H1 (cell line): ENCODE measurements around the gene MANBA. TPM values are rescaled to one million over a fixed set of nuclear protein-coding genes. Genes with fewer than 3 reads are reported as not detected.

Experiments used
- CTCF ChIA-PET: fragments of 300-600 bp; sonication (Branson Sonifier 250); formaldehyde crosslinking; loops from one replicate; lab custom pipeline; 2021; ENCODE audit not compliant: partially characterized antibody; lab: Charles Lee
- POLR2A ChIA-PET: fragments of 300-600 bp; sonication (Branson Sonifier 250); formaldehyde crosslinking; loops from one replicate; lab custom pipeline; 2021; ENCODE audit warnings: inconsistent platforms; ENCODE audit not compliant: partially characterized antibody; lab: Charles Lee
- DNase-seq, 2 experiments: peaks; one replicate each; pipeline versions ENCODE4 v3.0.0 to v3.0.0-alpha.2; 2010 to 2022; ENCODE audit warnings: low spot score in 2 of 2, low read depth in 1 of 2, mixed read lengths in 1 of 2
- FAIRE-seq: peaks from 2 replicates; lab custom pipeline; 2011; peaks lifted over from hg19 to GRCh38; lab: Jason Lieb, UNC
- H2AFZ ChIP-seq: 2 replicates; pipeline ENCODE4 v1.8.1; 2012; ENCODE audit warnings: low read length, inconsistent platforms
- H2AK5ac ChIP-seq: 2 replicates; pipeline ENCODE4 v1.6.1; 2013; ENCODE audit warnings: low read depth, low read length
- H2BK120ac ChIP-seq: replicated peaks from 2 replicates; pipeline ENCODE3; 2013; ENCODE audit warnings: low read depth, low read length, inconsistent platforms
- H2BK12ac ChIP-seq: 2 replicates; pipeline ENCODE4 v1.6.1; 2013; ENCODE audit warnings: low read depth, low read length
- H2BK15ac ChIP-seq: 2 replicates; pipeline ENCODE4 v1.6.1; 2013; ENCODE audit warnings: low read length
- H2BK20ac ChIP-seq: 2 replicates; pipeline ENCODE4 v1.6.1; 2013; ENCODE audit warnings: low read length
- H2BK5ac ChIP-seq: 2 replicates; pipeline ENCODE4 v1.6.1; 2013; ENCODE audit warnings: low read depth, low read length
- H3K14ac ChIP-seq: 2 replicates; pipeline ENCODE4 v1.6.1; 2013; ENCODE audit warnings: inconsistent platforms; ENCODE audit not compliant: insufficient read length
- H3K18ac ChIP-seq: 2 replicates; pipeline ENCODE4 v1.6.1; 2013; ENCODE audit warnings: low read length; ENCODE audit errors: extremely low read depth
- H3K23ac ChIP-seq: 2 replicates; pipeline ENCODE4 v1.6.1; 2013; ENCODE audit warnings: inconsistent platforms; ENCODE audit not compliant: insufficient read length
- H3K23me2 ChIP-seq: 2 replicates; pipeline ENCODE4 v1.6.1; 2013; ENCODE audit warnings: low read depth, low read length
- H3K27ac ChIP-seq: 2 replicates; pipeline ENCODE4 v1.6.1; 2011; ENCODE audit warnings: low read depth, low read length, inconsistent platforms
- H3K27me3 ChIP-seq, 4 experiments: replicated peaks in 1 of 4; 1 replicate in 1 of 4; 2 replicates in 3 of 4; pipeline versions ENCODE4 v1.6.1 to v1.8.1; 2011 to 2013; ENCODE audit warnings: low read length in 3 of 4, mild to moderate bottlenecking in 3 of 4, inconsistent platforms in 2 of 4, mixed read lengths in 2 of 4, moderate library complexity in 1 of 4; ENCODE audit not compliant: control insufficient read depth in 3 of 4, insufficient read depth in 3 of 4; ENCODE audit errors: extremely low read depth in 1 of 4
- H3K36me3 ChIP-seq, 4 experiments: 2 replicates each; pipeline versions ENCODE4 v1.6.1 to v1.8.1; 2011 to 2013; ENCODE audit warnings: mild to moderate bottlenecking in 4 of 4, low read length in 3 of 4, moderate library complexity in 2 of 4, control low read depth in 1 of 4, inconsistent platforms in 1 of 4; ENCODE audit not compliant: insufficient read depth in 4 of 4, control insufficient read depth in 2 of 4
- H3K4ac ChIP-seq: replicated peaks from 2 replicates; pipeline ENCODE3; 2013; ENCODE audit warnings: low read length, low read depth, mixed read lengths, inconsistent platforms; ENCODE audit not compliant: insufficient read length
- H3K4me1 ChIP-seq, 4 experiments: replicated peaks in 1 of 4; 1 replicate in 1 of 4; 2 replicates in 3 of 4; pipeline versions ENCODE4 v1.6.1 to v1.8.1; 2011 to 2013; ENCODE audit warnings: low read length in 3 of 4, inconsistent platforms in 2 of 4, mixed read lengths in 1 of 4; ENCODE audit not compliant: insufficient read depth in 4 of 4, control insufficient read depth in 3 of 4
- H3K4me2 ChIP-seq, 2 experiments: 2 replicates each; pipeline versions ENCODE4 v1.6.1 to v1.8.1; 2011 to 2013; ENCODE audit warnings: low read depth in 2 of 2, low read length in 2 of 2, control low read depth in 1 of 2, inconsistent platforms in 1 of 2, mild to moderate bottlenecking in 1 of 2; ENCODE audit not compliant: insufficient read depth in 1 of 2
- H3K4me3 ChIP-seq, 4 experiments: fragments of 200-600, 300-600 bp in 1 of 4; sonication (generic), shearing (Covaris generic), sonication (Bioruptor Twin) in 1 of 4; 2 replicates each; pipeline versions ENCODE4 v1.5.1 to v1.8.1; 2011 to 2016; ENCODE audit warnings: low read length in 4 of 4, low read depth in 3 of 4, control low read depth in 2 of 4, inconsistent platforms in 2 of 4, mild to moderate bottlenecking in 2 of 4, mixed read lengths in 1 of 4, moderate library complexity in 1 of 4; ENCODE audit not compliant: insufficient read depth in 2 of 4; ENCODE audit errors: extremely low read depth in 1 of 4
- H3K56ac ChIP-seq: replicated peaks from 2 replicates; pipeline ENCODE3; 2013; ENCODE audit warnings: low read depth, mild to moderate bottlenecking, mixed read lengths, low read length, inconsistent platforms; ENCODE audit not compliant: insufficient read length
- H3K79me1 ChIP-seq: 2 replicates; pipeline ENCODE4 v1.6.1; 2013; ENCODE audit warnings: low read depth, low read length, control low read depth
- H3K79me2 ChIP-seq, 2 experiments: 2 replicates each; pipeline versions ENCODE4 v1.6.1 to v1.8.1; 2012 to 2013; ENCODE audit warnings: low read length in 2 of 2, mild to moderate bottlenecking in 2 of 2, inconsistent platforms in 1 of 2; ENCODE audit not compliant: insufficient read depth in 2 of 2, control insufficient read depth in 1 of 2
- H3K9ac ChIP-seq, 4 experiments: replicated peaks in 1 of 4; 1 replicate in 1 of 4; 2 replicates in 3 of 4; pipeline versions ENCODE4 v1.6.1 to v1.8.1; 2011 to 2013; ENCODE audit warnings: low read depth in 3 of 4, low read length in 3 of 4, control low read depth in 2 of 4, mild to moderate bottlenecking in 2 of 4, moderate library complexity in 2 of 4, inconsistent platforms in 1 of 4; ENCODE audit errors: extremely low read depth in 1 of 4
- H3K9me3 ChIP-seq, 2 experiments: 2 replicates each; pipeline versions ENCODE4 v1.6.1 to v1.8.1; 2012 to 2013; ENCODE audit warnings: mild to moderate bottlenecking in 2 of 2, moderate library complexity in 2 of 2, control low read depth in 1 of 2, inconsistent platforms in 1 of 2, low read depth in 1 of 2, low read length in 1 of 2, mixed read lengths in 1 of 2; ENCODE audit not compliant: insufficient read depth in 2 of 2
- H4K20me1 ChIP-seq, 2 experiments: replicated peaks in 1 of 2; 2 replicates each; pipeline versions ENCODE3 to v1.8.1; 2011 to 2013; ENCODE audit warnings: inconsistent platforms in 2 of 2, low read length in 2 of 2, mild to moderate bottlenecking in 1 of 2; ENCODE audit not compliant: insufficient read depth in 2 of 2, control insufficient read depth in 1 of 2
- H4K5ac ChIP-seq: 2 replicates; pipeline ENCODE4 v1.6.1; 2013; ENCODE audit warnings: low read length, low read depth, mixed read lengths, inconsistent platforms; ENCODE audit not compliant: insufficient read length
- H4K8ac ChIP-seq: 2 replicates; pipeline ENCODE4 v1.8.0; 2013; ENCODE audit warnings: mild to moderate bottlenecking, moderate library complexity, low read length, inconsistent platforms; ENCODE audit not compliant: insufficient read depth; ENCODE audit errors: extremely low read depth
- H4K91ac ChIP-seq: replicated peaks from 2 replicates; pipeline ENCODE3; 2013; ENCODE audit warnings: low read length, mixed read lengths, inconsistent platforms; ENCODE audit not compliant: insufficient read length
- BACH1 ChIP-seq: IDR thresholded peaks from 2 replicates; pipeline ENCODE4 v1.6.1; 2012; ENCODE audit warnings: low read length, improper control_type of control experiment
- BRCA1 ChIP-seq: IDR thresholded peaks from 2 replicates; pipeline ENCODE4 v1.6.1; 2012; ENCODE audit warnings: low read depth, low read length, improper control_type of control experiment
- CREB1 ChIP-seq: IDR thresholded peaks from 2 replicates; pipeline ENCODE4 v1.6.1; 2012; ENCODE audit warnings: inconsistent platforms
- EP300 ChIP-seq, 2 experiments: IDR thresholded peaks; 1 replicate in 1 of 2; 2 replicates in 1 of 2; pipeline ENCODE4 v1.6.1; 2011 to 2012; ENCODE audit warnings: low read depth in 2 of 2, low read length in 2 of 2, mild to moderate bottlenecking in 2 of 2, borderline replicate concordance in 1 of 2, inconsistent platforms in 1 of 2, moderate library complexity in 1 of 2
- JUN ChIP-seq: IDR thresholded peaks from 2 replicates; pipeline ENCODE4 v1.6.1; 2011; ENCODE audit warnings: low read depth, mild to moderate bottlenecking, improper control_type of control experiment, low read length
- KDM1A ChIP-seq: fragments of 200-600, 300-600 bp; sonication (generic); IDR thresholded peaks from 2 replicates; pipeline ENCODE4 v1.7.1; 2016; ENCODE audit warnings: mild to moderate bottlenecking, low read length, borderline replicate concordance
- POLR2A ChIP-seq, 2 experiments: IDR thresholded peaks; 1 replicate in 1 of 2; 2 replicates in 1 of 2; pipeline ENCODE4 v1.6.1; 2011; ENCODE audit warnings: low read depth in 2 of 2, low read length in 2 of 2, mild to moderate bottlenecking in 2 of 2; ENCODE audit errors: control extremely low read depth in 1 of 2
- POU5F1 ChIP-seq: IDR thresholded peaks from 2 replicates; pipeline ENCODE4 v1.6.1; 2011; ENCODE audit warnings: low read depth, mild to moderate bottlenecking, low read length, moderate library complexity
- RXRA ChIP-seq: IDR thresholded peaks from 2 replicates; pipeline ENCODE4 v1.6.1; 2011; ENCODE audit warnings: low read depth, mild to moderate bottlenecking, low read length, moderate library complexity; ENCODE audit not compliant: insufficient read depth
- SRF ChIP-seq: IDR thresholded peaks from 2 replicates; pipeline ENCODE4 v1.6.1; 2011; ENCODE audit warnings: mild to moderate bottlenecking, low read depth, low read length, moderate library complexity
- TBP ChIP-seq: IDR thresholded peaks from 2 replicates; pipeline ENCODE4 v1.6.1; 2011; ENCODE audit warnings: low read depth, low read length, improper control_type of control experiment
- YY1 ChIP-seq: IDR thresholded peaks from 2 replicates; pipeline ENCODE4 v1.6.1; 2011; ENCODE audit warnings: low read depth, mild to moderate bottlenecking, low read length
- WGBS, 2 experiments: shearing (Covaris generic) in 1 of 2; methylation state at CpG; one replicate each; pipeline versions ENCODE4 v1.1.6 to v1.1.7; 2013 to 2015; ENCODE audit warnings: low lambda C conversion rate in 2 of 2, mixed read lengths in 2 of 2, inconsistent platforms in 1 of 2, low coverage in 1 of 2, missing lambda C conversion rate in 1 of 2; ENCODE audit not compliant: insufficient replicate concordance in 2 of 2, insufficient coverage in 1 of 2, insufficient read length in 1 of 2; ENCODE audit errors: extremely low coverage in 1 of 2, missing lambda C conversion rate in 1 of 2; 5-methylcytosine and 5-hydroxymethylcytosine counted together
- polyA plus RNA-seq, 7 experiments: library from polyadenylated mRNA; depleted of rRNA in 3 of 7; stranded (reverse) in 5 of 7; unstranded in 2 of 7; fragments of >200 nt in 5 of 7; fragments of 200-250 nt in 2 of 7; gene quantifications; 1 replicate in 5 of 7; 2 replicates in 1 of 7; 4 replicates in 1 of 7; pipeline versions ENCODE4 v1.2.1 to v1.2.3, GENCODE V29; 2011 to 2013; ENCODE audit warnings: missing spikeins in 2 of 7, mixed read lengths in 2 of 7
- total RNA-seq: library from RNA; stranded (reverse); fragmentation: NEBNext Ultra II Directional; extraction: Animal tissue kit (Norgen Biotek cat#: 25700); gene quantifications from 2 replicates; pipeline ENCODE4 v1.2.1, GENCODE V29; 2021

Gene MANBA
- total and polyA plus RNA-seq, 2 of the 8 experiments (the other 6 are each of a cell fraction or from before 2014, with no cell fraction given): 22.9 to 27.8 TPM

DNA sequence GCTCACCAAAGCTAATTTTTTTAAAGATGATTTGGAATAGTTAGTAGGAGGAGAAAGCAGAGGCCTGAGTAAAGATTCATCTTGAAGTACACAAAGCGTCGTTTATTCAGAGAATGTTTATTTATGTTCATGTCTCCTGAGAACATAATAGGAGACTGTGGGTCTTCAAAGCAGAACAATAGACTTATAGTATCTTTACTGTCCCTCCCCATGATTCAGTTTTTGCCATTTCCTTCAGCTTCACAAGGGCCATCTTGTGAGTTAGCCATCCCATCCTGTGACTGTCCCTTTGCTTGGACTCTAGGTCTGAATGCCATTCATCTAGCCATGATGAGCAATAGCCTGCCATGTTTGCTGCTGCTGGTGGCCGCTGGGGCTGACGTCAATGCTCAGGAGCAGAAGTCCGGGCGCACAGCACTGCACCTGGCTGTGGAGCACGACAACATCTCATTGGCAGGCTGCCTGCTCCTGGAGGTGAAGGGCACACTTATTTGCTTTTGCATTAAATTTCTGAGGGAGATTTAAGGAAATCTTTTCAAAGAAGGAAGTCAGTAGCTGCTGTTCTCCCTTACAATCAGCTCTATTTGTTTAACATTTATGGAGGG lies 153.8 kb downstream of the MANBA start:
- Histone ChIP-seq H3K18ac (no peak overlapping the region), H3K9me3 (no peaks in the 10 kb centered on the region), H3K4me2 (no peak overlapping the region), H4K5ac (no peak overlapping the region), H3K27ac (no peak overlapping the region), H2BK5ac (no peak overlapping the region), H3K4ac (no peak overlapping the region), H4K8ac (no peak overlapping the region; the same call in 1 of the 2 replicates), H3K4me1 (no peaks in the 10 kb centered on the region), H2BK120ac (no peak overlapping the region), H3K79me2 (no peaks in the 10 kb centered on the region), H4K91ac (no peak overlapping the region), H3K9ac (no peak overlapping the region), H3K23ac (no peak overlapping the region), H3K36me3 (no peaks in the 10 kb centered on the region), H3K23me2 (no peaks in the 10 kb centered on the region), H2AFZ (no peak overlapping the region), H3K14ac (no peak overlapping the region), H3K4me3 (no peak overlapping the region), H2BK15ac (no peak overlapping the region), H3K56ac (no peak overlapping the region), H2BK12ac (no peak overlapping the region), H3K27me3 (no peaks in the 10 kb centered on the region), H4K20me1 (no peaks in the 10 kb centered on the region), H2AK5ac (no peak overlapping the region), H2BK20ac (no peak overlapping the region), H3K79me1 (no peaks in the 10 kb centered on the region)
- POLR2A ChIA-PET: no interaction called here
- TF ChIP-seq TBP (no peak), KDM1A (no peak), CREB1 (no peak), POU5F1 (no peak), RXRA (no peak), SRF (no peak), POLR2A (IDR thresholded peaks at IDR 0.05; ENCODE audit: control extremely low read depth in 1 of 2, low read depth in 2 of 2, low read length in 2 of 2) (no peak), BRCA1 (no peak), EP300 (IDR thresholded peaks at IDR 0.05; ENCODE audit: borderline replicate concordance in 1 of 2, low read depth in 2 of 2, low read length in 2 of 2) (no peak), BACH1 (no peak), JUN (no peak), YY1 (no peak)
- CTCF ChIA-PET: interaction anchor here (1.2 kb wide), 1 partner anchor 16 kb away, joined by 4 read pairs; no protein-coding TSS in a partner anchor
- FAIRE-seq (no peak), DNase-seq (no peak)
- WGBS, 2 experiments: 96% methylated on average over 7 of the region's 7 CpGs; no CpG with 5 or more reads in 1 of the 2 experiments
